HEK293 (cell line): ENCODE data around the gene RTP4.

Experiments used
- CTCF ChIA-PET: fragments of 350-600 bp; formaldehyde crosslinking; extraction: SDS; loops from one replicate; lab custom pipeline; 2021; ENCODE audit warnings: antibody characterized with exemption; lab: Yijun Ruan, JAX
- POLR2A ChIA-PET: fragments of 300-600 bp; formaldehyde crosslinking; extraction: SDS; loops from one replicate; lab custom pipeline; 2020; ENCODE audit warnings: antibody characterized with exemption, inconsistent platforms; lab: Yijun Ruan, JAX
- H3K27ac ChIP-seq: fragments of 200-500 bp; sonication (Bioruptor generic); 2 replicates; pipeline ENCODE4 v1.5.1; 2014; ENCODE audit warnings: low read depth, low read length, control low read depth, inconsistent platforms; ENCODE audit errors: extremely low read depth
- H3K36me3 ChIP-seq, 2 experiments: fragments of 200-500 bp in 1 of 2; sonication (Bioruptor generic) in 1 of 2; 1 replicate in 1 of 2; 2 replicates in 1 of 2; pipeline ENCODE4 v1.5.1; 2014 to 2017; ENCODE audit warnings: inconsistent platforms in 2 of 2, low read length in 2 of 2; ENCODE audit not compliant: control insufficient read depth in 2 of 2, insufficient read depth in 1 of 2
- H3K4me1 ChIP-seq: fragments of 200-500 bp; sonication (Bioruptor generic); 2 replicates; pipeline ENCODE4 v1.5.1; 2014; ENCODE audit warnings: mild to moderate bottlenecking, low read length, inconsistent platforms; ENCODE audit not compliant: control insufficient read depth, insufficient read depth
- H3K4me3 ChIP-seq: 2 replicates; pipeline ENCODE4 v1.5.1; 2011; ENCODE audit warnings: low read depth, mild to moderate bottlenecking, control low read depth, low read length, moderate library complexity
- H3K9me3 ChIP-seq: fragments of 200-500 bp; sonication (Bioruptor generic); 2 replicates; pipeline ENCODE4 v1.5.1; 2014; ENCODE audit warnings: low read depth, low read length, inconsistent platforms; ENCODE audit not compliant: control insufficient read depth, insufficient read depth
- ATF2 ChIP-seq: fragments of 450-650 bp; formaldehyde crosslinking; IDR thresholded peaks from 2 replicates; pipeline ENCODE4 v1.5.1; 2016; ENCODE audit warnings: missing biosample characterization, missing genetic modification characterization, low read depth
- KLF10 ChIP-seq: fragments of 450-650 bp; IDR thresholded peaks from 2 replicates; pipeline ENCODE4 v1.5.1; 2018; ENCODE audit warnings: missing biosample characterization, mild to moderate bottlenecking, missing genetic modification characterization
- SALL2 ChIP-seq: fragments of 450-650 bp; formaldehyde crosslinking; IDR thresholded peaks from 2 replicates; pipeline ENCODE4 v1.5.0; 2017; ENCODE audit warnings: missing biosample characterization, mild to moderate bottlenecking, missing genetic modification characterization, borderline replicate concordance
- ZBTB21 ChIP-seq: fragments of 450-650 bp; formaldehyde crosslinking; IDR thresholded peaks from 2 replicates; pipeline ENCODE4 v1.5.1; 2017; ENCODE audit warnings: missing biosample characterization, missing genetic modification characterization
- ZBTB48 ChIP-seq: fragments of 450-650 bp; formaldehyde crosslinking; IDR thresholded peaks from 2 replicates; pipeline ENCODE4 v1.5.1; 2016; ENCODE audit warnings: missing biosample characterization, missing genetic modification characterization
- ZFP3 ChIP-seq: fragments of 450-650 bp; formaldehyde crosslinking; IDR thresholded peaks from 2 replicates; pipeline ENCODE4 v1.5.1; 2016; ENCODE audit warnings: low read depth, missing biosample characterization, missing genetic modification characterization
- ZFP69B ChIP-seq: fragments of 450-650 bp; formaldehyde crosslinking; IDR thresholded peaks from 2 replicates; pipeline ENCODE4 v1.5.1; 2016; ENCODE audit warnings: missing biosample characterization, missing genetic modification characterization
- ZNF221 ChIP-seq: fragments of 450-650 bp; formaldehyde crosslinking; IDR thresholded peaks from 2 replicates; pipeline ENCODE4 v1.5.1; 2017; ENCODE audit warnings: missing biosample characterization, missing genetic modification characterization, borderline replicate concordance
- ZNF324 ChIP-seq: fragments of 450-650 bp; formaldehyde crosslinking; IDR thresholded peaks from 2 replicates; pipeline ENCODE4 v1.5.1; 2016; ENCODE audit warnings: missing biosample characterization, missing genetic modification characterization
- ZNF350 ChIP-seq: fragments of 450-650 bp; formaldehyde crosslinking; IDR thresholded peaks from 2 replicates; pipeline ENCODE4 v1.5.0; 2017; ENCODE audit warnings: missing biosample characterization, mild to moderate bottlenecking, missing genetic modification characterization
- ZNF362 ChIP-seq: fragments of 450-650 bp; formaldehyde crosslinking; IDR thresholded peaks from 2 replicates; pipeline ENCODE4 v1.5.1; 2016; ENCODE audit warnings: missing biosample characterization, missing genetic modification characterization
- ZNF548 ChIP-seq: fragments of 450-650 bp; formaldehyde crosslinking; IDR thresholded peaks from 2 replicates; pipeline ENCODE4 v1.5.1; 2016; ENCODE audit warnings: missing biosample characterization, missing genetic modification characterization
- ZNF626 ChIP-seq: fragments of 450-650 bp; sonication (Bioruptor Pico); formaldehyde crosslinking; IDR thresholded peaks from 2 replicates; pipeline ENCODE4 v1.5.1; 2018; ENCODE audit warnings: missing biosample characterization, missing genetic modification characterization, inconsistent platforms
- ZNF629 ChIP-seq: fragments of 450-650 bp; formaldehyde crosslinking; IDR thresholded peaks from 2 replicates; pipeline ENCODE4 v1.5.1; 2017; ENCODE audit warnings: missing biosample characterization, missing genetic modification characterization
- ZNF677 ChIP-seq: fragments of 450-650 bp; IDR thresholded peaks from 2 replicates; pipeline ENCODE4 v1.5.0; 2018; ENCODE audit warnings: missing biosample characterization, mild to moderate bottlenecking, missing genetic modification characterization, moderate library complexity
- ZNF692 ChIP-seq: fragments of 450-650 bp; formaldehyde crosslinking; IDR thresholded peaks from 2 replicates; pipeline ENCODE4 v1.5.1; 2016; ENCODE audit warnings: missing biosample characterization, missing genetic modification characterization
- ZSCAN5A ChIP-seq: fragments of 450-650 bp; formaldehyde crosslinking; IDR thresholded peaks from 2 replicates; pipeline ENCODE4 v1.5.1; 2016; ENCODE audit warnings: missing biosample characterization, missing genetic modification characterization

Gene RTP4

GRCh38 chr3:187325632-187326031, 42.6 kb upstream of the RTP4 start:
- H3K27ac ChIP-seq = no peak overlapping the region
- H3K36me3 ChIP-seq = no peaks in the 10 kb centered on the region
- H3K4me1 ChIP-seq = no peaks in the 10 kb centered on the region
- CTCF ChIA-PET = interaction anchor here (0.6 to 10.3 kb wide), 4 partner anchors 63 to 1668 kb away, joined by 3 to 407 read pairs (median 4); no protein-coding TSS in a partner anchor
- TF ChIP-seq ATF2 (tag by site-specific recombination) (peak; percentile 72; the same call in 1 of the 2 replicates), ZFP69B (tag by site-specific recombination) (peak; percentile 79), SALL2 (tag by site-specific recombination) (no peak), ZBTB21 (peak; percentile 64; the same call in 1 of the 2 replicates), ZFP3 (tag by site-specific recombination) (no peak), ZNF629 (tag by site-specific recombination) (peak; percentile 69), ZNF626 (tag by site-specific recombination) (no peak), ZNF692 (tag by site-specific recombination) (no peak)
- POLR2A ChIA-PET = no interaction called here
- no peaks in the 10 kb centered on the region for H3K9me3 ChIP-seq
- H3K4me3 ChIP-seq = no peak overlapping the region

- Histone ChIP-seq H3K4me1 (no peaks in the 10 kb centered on the region), H3K36me3 (no peaks in the 10 kb centered on the region), H3K4me3 (no peak overlapping the region), H3K27ac (no peak overlapping the region), H3K9me3 (no peaks in the 10 kb centered on the region)
- ChIA-PET POLR2A (no interaction called here), CTCF (interaction anchor here (1.0 to 2.5 kb wide), 2 partner anchors 8 to 351 kb away, joined by 4 to 11 read pairs; no protein-coding TSS in a partner anchor)
- no peak for TF ChIP-seq ZNF324 (tag by site-specific recombination)
Observed at GRCh38 chr3:187327845-187328244, 40.3 kb upstream of the RTP4 start.

GRCh38 chr3:187328691-187329090, 39.5 kb upstream of the RTP4 start:
- Histone ChIP-seq H3K27ac (no peak overlapping the region), H3K9me3 (no peaks in the 10 kb centered on the region), H3K36me3 (no peaks in the 10 kb centered on the region), H3K4me3 (no peak overlapping the region), H3K4me1 (no peaks in the 10 kb centered on the region)
- no peak for TF ChIP-seq ZNF677 (tag by site-specific recombination)
- POLR2A ChIA-PET = no interaction called here
- CTCF ChIA-PET = interaction anchor here (0.8 to 2.5 kb wide), 3 partner anchors 9 to 350 kb away, joined by 3 to 20 read pairs (median 11); no protein-coding TSS in a partner anchor

GRCh38 chr3:187334904-187335303, 33.3 kb upstream of the RTP4 start:
- H3K4me3 ChIP-seq = no peak overlapping the region
- no peak overlapping the region for H3K27ac ChIP-seq
- H3K36me3 ChIP-seq = no peaks in the 10 kb centered on the region
- no peaks in the 10 kb centered on the region for H3K4me1 ChIP-seq
- TF ChIP-seq ZNF626 (tag by site-specific recombination) (no peak), ZNF221 (no peak), ZBTB48 (tag by site-specific recombination) (no peak), KLF10 (no peak), ZNF350 (tag by site-specific recombination) (no peak), ZNF362 (tag by site-specific recombination) (no peak), ZNF548 (tag by site-specific recombination) (no peak), ZSCAN5A (tag by site-specific recombination) (no peak)
- H3K9me3 ChIP-seq = no peaks in the 10 kb centered on the region
- CTCF ChIA-PET = no interaction called here
- POLR2A ChIA-PET = no interaction called here
